SK-N-SH (cell line): Measurements from ENCODE around the gene KAT6B. TPM values are rescaled to one million over a fixed set of nuclear protein-coding genes. Genes with fewer than 3 reads are reported as not detected.

ENCODE experiments used
- CTCF ChIA-PET: fragments of 300-600, 350-600 bp; formaldehyde crosslinking; extraction: SDS; loops from one replicate; lab custom pipeline; 2021; lab: Yijun Ruan, JAX
- POLR2A ChIA-PET: fragments of 350-600 bp; sonication (Branson Sonifier 250); formaldehyde crosslinking; extraction: SDS; loops from one replicate; lab custom pipeline; 2020; ENCODE audit warnings: antibody characterized with exemption, inconsistent platforms; lab: Yijun Ruan, JAX
- DNase-seq: peaks from one replicate; pipeline ENCODE4 v3.0.0; 2012
- H2AFZ ChIP-seq: fragments of 200-600 bp; sonication (generic); 2 replicates; pipeline ENCODE4 v1.8.1; 2016; ENCODE audit warnings: antibody characterized with exemption, mild to moderate bottlenecking, low read depth
- H3F3A ChIP-seq: fragments of 200-600 bp; sonication (generic); replicated peaks from 2 replicates; pipeline ENCODE3; 2016; ENCODE audit warnings: antibody characterized with exemption, mild to moderate bottlenecking; ENCODE audit not compliant: insufficient read depth
- H3K27ac ChIP-seq, 2 experiments: fragments of 200-500 bp in 1 of 2; fragments of 200-600 bp in 1 of 2; sonication (Bioruptor generic) in 1 of 2; sonication (generic), shearing (Covaris generic) in 1 of 2; 2 replicates each; pipeline versions ENCODE4 v1.5.1 to v1.6.1; 2014 to 2016; ENCODE audit warnings: low read depth in 2 of 2, inconsistent platforms in 1 of 2, low read length in 1 of 2, mild to moderate bottlenecking in 1 of 2, mixed read lengths in 1 of 2
- H3K27me3 ChIP-seq: fragments of 200-600 bp; sonication (generic), shearing (Covaris generic); 2 replicates; pipeline ENCODE4 v1.6.1; 2016; ENCODE audit warnings: mixed run types; ENCODE audit not compliant: insufficient read depth
- H3K36me3 ChIP-seq, 2 experiments: fragments of 200-500 bp in 1 of 2; fragments of 200-600 bp in 1 of 2; sonication (Bioruptor generic) in 1 of 2; sonication (generic) in 1 of 2; replicated peaks in 1 of 2; 2 replicates each; pipeline versions ENCODE3 to v1.5.1; 2014 to 2016; ENCODE audit warnings: low read length in 1 of 2, mild to moderate bottlenecking in 1 of 2; ENCODE audit not compliant: insufficient read depth in 2 of 2, control insufficient read depth in 1 of 2
- H3K4me1 ChIP-seq, 2 experiments: fragments of 200-500 bp in 1 of 2; fragments of 200-600 bp in 1 of 2; sonication (Bioruptor generic) in 1 of 2; sonication (generic), shearing (Covaris generic) in 1 of 2; 2 replicates each; pipeline versions ENCODE4 v1.5.1 to v1.6.1; 2014 to 2016; ENCODE audit warnings: low read depth in 1 of 2, low read length in 1 of 2, mixed run types in 1 of 2; ENCODE audit not compliant: insufficient read depth in 2 of 2, control insufficient read depth in 1 of 2
- H3K4me2 ChIP-seq: fragments of 200-600 bp; sonication (generic), shearing (Covaris generic); 2 replicates; pipeline ENCODE4 v1.6.1; 2017; ENCODE audit warnings: mixed run types
- H3K4me3 ChIP-seq, 2 experiments: fragments of 200-500 bp in 1 of 2; fragments of 200-600 bp in 1 of 2; sonication (Bioruptor generic) in 1 of 2; sonication (generic), shearing (Covaris generic) in 1 of 2; 2 replicates each; pipeline versions ENCODE4 v1.5.1 to v1.8.1; 2014 to 2016; ENCODE audit warnings: low read depth in 2 of 2, inconsistent platforms in 1 of 2, low read length in 1 of 2, mild to moderate bottlenecking in 1 of 2, mixed read lengths in 1 of 2, moderate library complexity in 1 of 2
- H3K79me2 ChIP-seq: fragments of 200-600 bp; sonication (generic); 2 replicates; pipeline ENCODE4 v1.8.1; 2017; ENCODE audit warnings: mild to moderate bottlenecking; ENCODE audit not compliant: insufficient read depth
- H3K9ac ChIP-seq: fragments of 200-600 bp; sonication (generic); 2 replicates; pipeline ENCODE4 v1.6.1; 2017; ENCODE audit warnings: mixed run types
- H3K9me2 ChIP-seq: fragments of 200-600 bp; sonication (generic); 2 replicates; pipeline ENCODE4 v1.6.1; 2017; ENCODE audit warnings: mixed run types
- H3K9me3 ChIP-seq: fragments of 200-600 bp; sonication (generic); 2 replicates; pipeline ENCODE4 v1.6.1; 2017; ENCODE audit warnings: mixed run types, mild to moderate bottlenecking, moderate library complexity
- H4K20me1 ChIP-seq: fragments of 200-600 bp; sonication (generic); 2 replicates; pipeline ENCODE4 v1.6.1; 2017; ENCODE audit warnings: mild to moderate bottlenecking, mixed run types; ENCODE audit not compliant: insufficient read depth
- EP300 ChIP-seq, 2 experiments: IDR thresholded peaks; 2 replicates each; pipeline versions ENCODE4 v1.4.0 to v1.6.1; 2012; ENCODE audit warnings: borderline replicate concordance in 1 of 2, low read depth in 1 of 2, low read length in 1 of 2
- EZH2phosphoT487 ChIP-seq: fragments of 200-600 bp; sonication (generic); IDR thresholded peaks from 2 replicates; pipeline ENCODE4 v1.6.1; 2017; ENCODE audit warnings: low read depth, mixed run types, mild to moderate bottlenecking, antibody characterized with exemption, moderate library complexity, borderline replicate concordance
- FOXM1 ChIP-seq: IDR thresholded peaks from 2 replicates; pipeline ENCODE4 v1.4.0; 2012; ENCODE audit warnings: low read depth, mild to moderate bottlenecking
- GATA2 ChIP-seq: sonication (generic); formaldehyde crosslinking; IDR thresholded peaks from 2 replicates; pipeline ENCODE4 v1.5.0; 2020; ENCODE audit warnings: mild to moderate bottlenecking, missing genetic modification reagents
- MEF2A ChIP-seq: IDR thresholded peaks from 2 replicates; pipeline ENCODE4 v1.4.0; 2012; ENCODE audit warnings: low read depth, borderline replicate concordance
- MXI1 ChIP-seq: IDR thresholded peaks from 2 replicates; pipeline ENCODE4 v1.6.1; 2012; ENCODE audit warnings: mild to moderate bottlenecking, low read depth, low read length, improper control_type of control experiment
- NFIC ChIP-seq: IDR thresholded peaks from 2 replicates; pipeline ENCODE4 v1.4.0; 2012; ENCODE audit warnings: borderline replicate concordance
- POLR2AphosphoS5 ChIP-seq: IDR thresholded peaks from 2 replicates; pipeline ENCODE4 v1.6.1; 2012; ENCODE audit warnings: low read depth, low read length
- RCOR1 ChIP-seq: fragments of 150-350 bp; IDR thresholded peaks from 2 replicates; pipeline ENCODE4 v1.6.1; 2017; ENCODE audit warnings: antibody characterized with exemption, low read length
- RFX5 ChIP-seq: IDR thresholded peaks from 2 replicates; pipeline ENCODE4 v1.6.1; 2012; ENCODE audit warnings: mild to moderate bottlenecking, improper control_type of control experiment, low read length
- RXRA ChIP-seq: IDR thresholded peaks from 2 replicates; pipeline ENCODE4 v1.4.0; 2012; ENCODE audit warnings: low read depth, mild to moderate bottlenecking, borderline replicate concordance
- SMC3 ChIP-seq: IDR thresholded peaks from 2 replicates; pipeline ENCODE4 v1.6.1; 2012; ENCODE audit warnings: low read depth, low read length, improper control_type of control experiment
- TEAD4 ChIP-seq: IDR thresholded peaks from 2 replicates; pipeline ENCODE4 v1.4.0; 2012; ENCODE audit warnings: mild to moderate bottlenecking, borderline replicate concordance; ENCODE audit not compliant: insufficient read depth
- WGBS: methylation state at CpG from one replicate; pipeline ENCODE4 v1.1.6; 2017; ENCODE audit warnings: low lambda C conversion rate; 5-methylcytosine and 5-hydroxymethylcytosine counted together
- polyA plus RNA-seq, 3 experiments: library from polyadenylated mRNA; depleted of rRNA; stranded (reverse); fragments of >200 nt; gene quantifications; 2 replicates each; pipeline ENCODE4 v1.2.3, GENCODE V29; 2012
- TF ChIP-seq, protein P1 (sequence below): IDR thresholded peaks from 2 replicates; pipeline ENCODE4 v1.6.1; 2012; ENCODE audit warnings: mild to moderate bottlenecking, low read depth, low read length, moderate library complexity
- TF ChIP-seq, protein P2 (sequence below): fragments of 150-350 bp; IDR thresholded peaks from 2 replicates; pipeline ENCODE4 v1.6.1; 2016; ENCODE audit warnings: mild to moderate bottlenecking, low read depth, low read length

The KAT6B gene
- polyA plus RNA-seq, 1 of the 3 experiments (the other 2 are of a cell fraction), result 4.3 TPM

GRCh38 chr10:74887614-74888284 lies 61.3 kb downstream of the KAT6B start:
- no peak overlapping the region for H3K27ac ChIP-seq

More at GRCh38 chr10:74887614-74888284, 61.3 kb downstream of the KAT6B start:
- peaks cover 46% of the 10 kb centered on the region for H4K20me1 ChIP-seq
- no peak overlapping the region for H3K4me2 ChIP-seq
- no peaks in the 10 kb centered on the region for H3K9me3 ChIP-seq
- TF ChIP-seq NFIC (no peak), EZH2phosphoT487 (no peak), MXI1 (no peak), TEAD4 (no peak), SMC3 (no peak), RFX5 (no peak), GATA2 (CRISPR knock-in tag) (no peak), POLR2AphosphoS5 (no peak), EP300 (IDR thresholded peaks at IDR 0.05; ENCODE audit: borderline replicate concordance in 1 of 2, low read depth in 1 of 2, low read length in 1 of 2) (no peak), RXRA (no peak), FOXM1 (no peak), MEF2A (no peak), RCOR1 (no peak)
- TF ChIP-seq, protein P1, sequence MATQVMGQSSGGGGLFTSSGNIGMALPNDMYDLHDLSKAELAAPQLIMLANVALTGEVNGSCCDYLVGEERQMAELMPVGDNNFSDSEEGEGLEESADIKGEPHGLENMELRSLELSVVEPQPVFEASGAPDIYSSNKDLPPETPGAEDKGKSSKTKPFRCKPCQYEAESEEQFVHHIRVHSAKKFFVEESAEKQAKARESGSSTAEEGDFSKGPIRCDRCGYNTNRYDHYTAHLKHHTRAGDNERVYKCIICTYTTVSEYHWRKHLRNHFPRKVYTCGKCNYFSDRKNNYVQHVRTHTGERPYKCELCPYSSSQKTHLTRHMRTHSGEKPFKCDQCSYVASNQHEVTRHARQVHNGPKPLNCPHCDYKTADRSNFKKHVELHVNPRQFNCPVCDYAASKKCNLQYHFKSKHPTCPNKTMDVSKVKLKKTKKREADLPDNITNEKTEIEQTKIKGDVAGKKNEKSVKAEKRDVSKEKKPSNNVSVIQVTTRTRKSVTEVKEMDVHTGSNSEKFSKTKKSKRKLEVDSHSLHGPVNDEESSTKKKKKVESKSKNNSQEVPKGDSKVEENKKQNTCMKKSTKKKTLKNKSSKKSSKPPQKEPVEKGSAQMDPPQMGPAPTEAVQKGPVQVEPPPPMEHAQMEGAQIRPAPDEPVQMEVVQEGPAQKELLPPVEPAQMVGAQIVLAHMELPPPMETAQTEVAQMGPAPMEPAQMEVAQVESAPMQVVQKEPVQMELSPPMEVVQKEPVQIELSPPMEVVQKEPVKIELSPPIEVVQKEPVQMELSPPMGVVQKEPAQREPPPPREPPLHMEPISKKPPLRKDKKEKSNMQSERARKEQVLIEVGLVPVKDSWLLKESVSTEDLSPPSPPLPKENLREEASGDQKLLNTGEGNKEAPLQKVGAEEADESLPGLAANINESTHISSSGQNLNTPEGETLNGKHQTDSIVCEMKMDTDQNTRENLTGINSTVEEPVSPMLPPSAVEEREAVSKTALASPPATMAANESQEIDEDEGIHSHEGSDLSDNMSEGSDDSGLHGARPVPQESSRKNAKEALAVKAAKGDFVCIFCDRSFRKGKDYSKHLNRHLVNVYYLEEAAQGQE, result no peak
- TF ChIP-seq, protein P2, sequence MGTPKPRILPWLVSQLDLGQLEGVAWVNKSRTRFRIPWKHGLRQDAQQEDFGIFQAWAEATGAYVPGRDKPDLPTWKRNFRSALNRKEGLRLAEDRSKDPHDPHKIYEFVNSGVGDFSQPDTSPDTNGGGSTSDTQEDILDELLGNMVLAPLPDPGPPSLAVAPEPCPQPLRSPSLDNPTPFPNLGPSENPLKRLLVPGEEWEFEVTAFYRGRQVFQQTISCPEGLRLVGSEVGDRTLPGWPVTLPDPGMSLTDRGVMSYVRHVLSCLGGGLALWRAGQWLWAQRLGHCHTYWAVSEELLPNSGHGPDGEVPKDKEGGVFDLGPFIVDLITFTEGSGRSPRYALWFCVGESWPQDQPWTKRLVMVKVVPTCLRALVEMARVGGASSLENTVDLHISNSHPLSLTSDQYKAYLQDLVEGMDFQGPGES, result no peak
- peaks cover 4% of the 10 kb centered on the region for H3F3A ChIP-seq
- no peak for DNase-seq
- WGBS, result 98% methylated on average over 2 of the region's 2 CpGs
- H2AFZ ChIP-seq, result no peak overlapping the region
- no peaks in the 10 kb centered on the region for H3K36me3 ChIP-seq
- CTCF ChIA-PET, result interaction anchor here (1.6 kb wide), 1 partner anchor 132 kb away, joined by 5 read pairs; no protein-coding TSS in a partner anchor
- H3K27me3 ChIP-seq, result no peaks in the 10 kb centered on the region
- POLR2A ChIA-PET, result no interaction called here
- H3K9ac ChIP-seq, result no peak overlapping the region
- no peak overlapping the region for H3K4me3 ChIP-seq
- H3K9me2 ChIP-seq, result no peaks in the 10 kb centered on the region
- peaks cover 0 to 10% of the 10 kb centered on the region in 2 experiments; a peak in 2 of 4 replicates for H3K4me1 ChIP-seq
- peaks cover 54% of the 10 kb centered on the region for H3K79me2 ChIP-seq
